ENCODE measurements around the gene BCORL1.

BCORL1 gene

GRCh38 chrX:130079824-130080406 lies 97.5 kb downstream of the BCORL1 start:
- H3K4me1 ChIP-seq (ENCODE audit: low read length), result peaks cover 39% of the 10 kb centered on the region
- peaks cover 63% of the 10 kb centered on the region for H3K79me2 ChIP-seq (ENCODE audit: low read length)
- peak; percentile 78 for TF ChIP-seq CTCF (IDR thresholded peaks at IDR 0.05; ENCODE audit: low read depth, low read length)
- TF ChIP-seq EZH2phosphoT487 (IDR thresholded peaks at IDR 0.05; ENCODE audit: low read depth), result no peak
- H2AFZ ChIP-seq (ENCODE audit: low read depth, low read length), result no peak overlapping the region
- H3K4me3 ChIP-seq (ENCODE audit: low read length), result no peak overlapping the region
- no peaks in the 10 kb centered on the region for H3K27me3 ChIP-seq (ENCODE audit: low read depth, low read length)
- no peak overlapping the region for H3K4me2 ChIP-seq (ENCODE audit: low read length)
- no peaks in the 10 kb centered on the region for H3K9me3 ChIP-seq (ENCODE audit: insufficient read depth, low read length)
- H3K27ac ChIP-seq (ENCODE audit: low read length), result no peak overlapping the region
- peaks cover 14% of the 10 kb centered on the region for H3K36me3 ChIP-seq (replicated peaks; ENCODE audit: low read depth, low read length)
- H3K9ac ChIP-seq (ENCODE audit: low read length), result no peak overlapping the region
- no peaks in the 10 kb centered on the region; the same call in 1 of the 2 replicates for H4K20me1 ChIP-seq (ENCODE audit: insufficient read depth, low read length)

- no peaks in the 10 kb centered on the region for H3K9me3 ChIP-seq (ENCODE audit: insufficient read depth, low read length)
- no peak for TF ChIP-seq CTCF (IDR thresholded peaks at IDR 0.05; ENCODE audit: low read depth, low read length)
- TF ChIP-seq EZH2phosphoT487 (IDR thresholded peaks at IDR 0.05; ENCODE audit: low read depth), result no peak
Measured at GRCh38 chrX:130080791-130081367, 98.4 kb downstream of the BCORL1 start.

GRCh38 chrX:130081421-130082045 lies 99.1 kb downstream of the BCORL1 start:
- H3K4me3 ChIP-seq (ENCODE audit: low read length), result peak overlapping the region; percentile 69; the same call in 1 of the 2 replicates
- peak overlapping the region; percentile 100 for H3K27ac ChIP-seq (ENCODE audit: low read length)
- peak overlapping the region; percentile 92 for H3K4me2 ChIP-seq (ENCODE audit: low read length)
- peaks cover 55% of the 10 kb centered on the region for H3K4me1 ChIP-seq (ENCODE audit: low read length)
- peaks cover 8% of the 10 kb centered on the region for H3K36me3 ChIP-seq (replicated peaks; ENCODE audit: low read depth, low read length)
- H3K79me2 ChIP-seq (ENCODE audit: low read length), result peaks cover 76% of the 10 kb centered on the region
- peak overlapping the region; percentile 64; the same call in 1 of the 2 replicates for H3K9ac ChIP-seq (ENCODE audit: low read length)
- TF ChIP-seq EZH2phosphoT487 (IDR thresholded peaks at IDR 0.05; ENCODE audit: low read depth) (no peak), CTCF (IDR thresholded peaks at IDR 0.05; ENCODE audit: low read depth, low read length) (no peak)
- H3K9me3 ChIP-seq (ENCODE audit: insufficient read depth, low read length), result no peaks in the 10 kb centered on the region
- H2AFZ ChIP-seq (ENCODE audit: low read depth, low read length), result no peak overlapping the region
- H4K20me1 ChIP-seq (ENCODE audit: insufficient read depth, low read length), result no peaks in the 10 kb centered on the region; the same call in 1 of the 2 replicates
- H3K27me3 ChIP-seq (ENCODE audit: low read depth, low read length), result no peaks in the 10 kb centered on the region

More at GRCh38 chrX:130080791-130081367, 98.4 kb downstream of the BCORL1 start:
- no peak overlapping the region for H3K9ac ChIP-seq (ENCODE audit: low read length)
- no peaks in the 10 kb centered on the region for H3K27me3 ChIP-seq (ENCODE audit: low read depth, low read length)
- peaks cover 49% of the 10 kb centered on the region for H3K4me1 ChIP-seq (ENCODE audit: low read length)
- H3K36me3 ChIP-seq (replicated peaks; ENCODE audit: low read depth, low read length), result peaks cover 9% of the 10 kb centered on the region
- H4K20me1 ChIP-seq (ENCODE audit: insufficient read depth, low read length), result no peaks in the 10 kb centered on the region; the same call in 1 of the 2 replicates
- no peak overlapping the region for H3K4me2 ChIP-seq (ENCODE audit: low read length)
- H3K27ac ChIP-seq (ENCODE audit: low read length), result peak overlapping the region; percentile 100
- peaks cover 70% of the 10 kb centered on the region for H3K79me2 ChIP-seq (ENCODE audit: low read length)
- H3K4me3 ChIP-seq (ENCODE audit: low read length), result no peak overlapping the region
- H2AFZ ChIP-seq (ENCODE audit: low read depth, low read length), result no peak overlapping the region

Measured in OCI-LY3 (cell line).